ENCODE data around the gene NFASC.

Gene NFASC

GRCh38 chr1:205020466-205020865 is 149.8 kb downstream of the NFASC start:
- TF ChIP-seq, protein P1, sequence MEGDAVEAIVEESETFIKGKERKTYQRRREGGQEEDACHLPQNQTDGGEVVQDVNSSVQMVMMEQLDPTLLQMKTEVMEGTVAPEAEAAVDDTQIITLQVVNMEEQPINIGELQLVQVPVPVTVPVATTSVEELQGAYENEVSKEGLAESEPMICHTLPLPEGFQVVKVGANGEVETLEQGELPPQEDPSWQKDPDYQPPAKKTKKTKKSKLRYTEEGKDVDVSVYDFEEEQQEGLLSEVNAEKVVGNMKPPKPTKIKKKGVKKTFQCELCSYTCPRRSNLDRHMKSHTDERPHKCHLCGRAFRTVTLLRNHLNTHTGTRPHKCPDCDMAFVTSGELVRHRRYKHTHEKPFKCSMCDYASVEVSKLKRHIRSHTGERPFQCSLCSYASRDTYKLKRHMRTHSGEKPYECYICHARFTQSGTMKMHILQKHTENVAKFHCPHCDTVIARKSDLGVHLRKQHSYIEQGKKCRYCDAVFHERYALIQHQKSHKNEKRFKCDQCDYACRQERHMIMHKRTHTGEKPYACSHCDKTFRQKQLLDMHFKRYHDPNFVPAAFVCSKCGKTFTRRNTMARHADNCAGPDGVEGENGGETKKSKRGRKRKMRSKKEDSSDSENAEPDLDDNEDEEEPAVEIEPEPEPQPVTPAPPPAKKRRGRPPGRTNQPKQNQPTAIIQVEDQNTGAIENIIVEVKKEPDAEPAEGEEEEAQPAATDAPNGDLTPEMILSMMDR (IDR thresholded peaks at IDR 0.05; ENCODE audit: insufficient read depth, low read depth, low read length, missing control alignments): no peak

GRCh38 chr1:205024679-205025078 is 154.0 kb downstream of the NFASC start:
- DNase-seq (ENCODE audit: low read depth): no peak
- TF ChIP-seq, protein P1 (IDR thresholded peaks at IDR 0.05; ENCODE audit: insufficient read depth, low read depth, low read length, missing control alignments): no peak
- H3K4me3 ChIP-seq (ENCODE audit: low read depth, low read length): no peak overlapping the region

More at GRCh38 chr1:205020466-205020865, 149.8 kb downstream of the NFASC start:
- DNase-seq (ENCODE audit: low read depth): no peak
- no peak overlapping the region for H3K4me3 ChIP-seq (ENCODE audit: low read depth, low read length)

GRCh38 chr1:205025239-205025638 is 154.6 kb downstream of the NFASC start:
- H3K4me3 ChIP-seq (ENCODE audit: low read depth, low read length): no peak overlapping the region
- TF ChIP-seq, protein P1 (IDR thresholded peaks at IDR 0.05; ENCODE audit: insufficient read depth, low read depth, low read length, missing control alignments): no peak
- DNase-seq (ENCODE audit: low read depth): no peak

DNA sequence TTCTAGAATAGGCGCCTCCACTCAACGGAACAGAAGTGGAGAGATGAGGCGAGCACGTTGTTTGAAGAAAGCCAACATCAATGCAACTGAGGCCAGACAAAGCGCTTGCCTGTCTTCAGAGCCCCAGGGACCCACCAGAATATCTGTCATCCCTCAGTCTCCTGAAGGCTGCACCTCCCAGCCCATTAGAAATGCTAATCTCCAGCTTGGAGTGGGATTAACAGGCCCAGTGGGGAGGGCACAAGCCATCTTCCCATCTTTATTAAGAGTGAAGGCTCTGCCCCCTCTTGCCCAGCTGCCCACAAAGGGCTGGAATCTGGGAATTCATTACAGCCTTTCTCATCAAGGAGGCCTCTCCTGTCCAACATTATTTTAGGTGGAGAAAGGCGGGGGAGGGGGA is 155.5 kb downstream of the NFASC start:
- no peak for DNase-seq (ENCODE audit: low read depth)
- TF ChIP-seq, protein P1 (IDR thresholded peaks at IDR 0.05; ENCODE audit: insufficient read depth, low read depth, low read length, missing control alignments): no peak
- no peak overlapping the region for H3K4me3 ChIP-seq (ENCODE audit: low read depth, low read length)

DNA sequence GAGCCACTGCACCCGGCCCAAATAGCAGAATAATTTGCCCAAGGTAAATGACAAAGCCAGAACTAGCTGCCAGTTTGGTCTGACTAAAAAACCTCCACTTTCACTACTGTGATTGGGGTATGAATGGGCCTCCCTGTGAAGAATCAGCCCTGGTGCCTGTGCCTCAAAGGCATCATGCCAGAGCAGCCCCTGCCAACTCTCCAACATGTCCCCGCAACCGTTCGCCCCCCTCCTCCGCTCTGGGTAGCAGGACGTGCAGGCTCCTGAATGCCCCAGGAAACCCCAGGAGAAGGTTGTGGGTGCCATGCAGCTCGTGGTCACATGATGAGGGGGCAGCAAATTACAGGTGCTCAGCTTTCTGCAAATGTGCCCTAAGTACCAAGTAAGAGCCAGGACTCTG is 157.7 kb downstream of the NFASC start:
- H3K4me3 ChIP-seq (ENCODE audit: low read depth, low read length): no peak overlapping the region
- TF ChIP-seq, protein P1 (IDR thresholded peaks at IDR 0.05; ENCODE audit: insufficient read depth, low read depth, low read length, missing control alignments): no peak
- DNase-seq (ENCODE audit: low read depth): no peak

DNA sequence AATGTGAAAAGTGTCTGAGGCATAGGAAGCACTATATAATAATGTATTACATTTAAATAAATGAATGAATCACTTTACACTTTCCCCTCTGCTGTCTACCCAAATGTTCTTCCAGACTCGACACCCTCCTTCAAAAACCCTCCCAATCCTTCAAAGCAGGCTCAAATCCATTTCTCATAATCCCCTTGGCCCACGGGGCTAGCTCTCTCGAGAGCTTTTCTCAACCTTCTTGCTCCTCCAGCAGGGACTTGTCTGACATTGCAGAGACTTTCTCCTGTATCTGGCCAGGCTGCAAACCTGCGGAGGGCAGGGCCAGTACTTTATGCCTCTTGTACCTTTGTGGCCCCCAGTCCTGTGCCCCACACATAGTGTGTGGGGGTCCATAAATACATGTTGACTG is 158.3 kb downstream of the NFASC start:
- H3K4me3 ChIP-seq (ENCODE audit: low read depth, low read length): no peak overlapping the region
- TF ChIP-seq, protein P1 (IDR thresholded peaks at IDR 0.05; ENCODE audit: insufficient read depth, low read depth, low read length, missing control alignments): no peak
- no peak for DNase-seq (ENCODE audit: low read depth)

- TF ChIP-seq, protein P1 (IDR thresholded peaks at IDR 0.05; ENCODE audit: insufficient read depth, low read depth, low read length, missing control alignments): no peak
- no peak overlapping the region for H3K4me3 ChIP-seq (ENCODE audit: low read depth, low read length)
- no peak for DNase-seq (ENCODE audit: low read depth)
These were observed 159.6 kb downstream of the NFASC start for GRCh38 chr1:205030241-205030640.
